RWPE1 (cell line): ENCODE data around the gene CCNL1.

Experiments
- CTCF ChIA-PET: fragments of 350-600 bp; sonication (Branson Sonifier 250); formaldehyde crosslinking; extraction: SDS; loops from one replicate; lab custom pipeline; 2021; lab: Yijun Ruan, JAX
- POLR2A ChIA-PET: fragments of 400-600 bp; formaldehyde crosslinking; extraction: SDS; loops from one replicate; lab custom pipeline; 2020; ENCODE audit warnings: antibody characterized with exemption; ENCODE audit not compliant: low non-redundant PET; lab: Yijun Ruan, JAX
- DNase-seq: peaks from one replicate; pipeline ENCODE4 v3.0.0; 2012; ENCODE audit warnings: low spot score
- H3K27ac ChIP-seq: fragments of 450-650 bp; 2 replicates; pipeline ENCODE4 v1.5.1; 2017
- CTCF ChIP-seq: fragments of 450-650 bp; conservative IDR thresholded peaks from 2 replicates; pipeline ENCODE4 v1.5.1; 2017; ENCODE audit warnings: low read depth, mild to moderate bottlenecking

CCNL1 gene

GRCh38 chr3:157160658-157161424 lies 894 bp upstream of the CCNL1 start:
- ChIA-PET POLR2A (interaction anchor here (0.6 to 3.0 kb wide), 3 partner anchors 14 to 78 kb away, joined by 3 to 76 read pairs (median 5); no protein-coding TSS in a partner anchor), CTCF (interaction anchor here (0.6 to 1.4 kb wide), 3 partner anchors 23 to 1512 kb away, joined by 3 to 5 read pairs (median 4); no protein-coding TSS in a partner anchor)
- no peak for TF ChIP-seq CTCF
- DNase-seq: peak; percentile 78
- H3K27ac ChIP-seq: peak overlapping the region; percentile 99

GRCh38 chr3:157159037-157159761 lies 748 bp downstream of the CCNL1 start:
- peak; percentile 37 for DNase-seq
- POLR2A ChIA-PET: interaction anchor here (3.0 kb wide), 1 partner anchor 16 kb away, joined by 76 read pairs; no protein-coding TSS in a partner anchor
- TF ChIP-seq CTCF: no peak
- H3K27ac ChIP-seq: peak overlapping the region; percentile 99
- CTCF ChIA-PET: interaction anchor here (0.5 kb wide), 1 partner anchor 617 kb away, joined by 4 read pairs; no protein-coding TSS in a partner anchor

GRCh38 chr3:157157836-157158235 lies 2.1 kb downstream of the CCNL1 start:
- no peak for DNase-seq
- ChIA-PET POLR2A (no interaction called here), CTCF (no interaction called here)
- H3K27ac ChIP-seq: no peak overlapping the region
- TF ChIP-seq CTCF: no peak

- no peak for TF ChIP-seq CTCF
- ChIA-PET CTCF (no interaction called here), POLR2A (no interaction called here)
- DNase-seq: no peak
- no peak overlapping the region for H3K27ac ChIP-seq
Measured at GRCh38 chr3:157156837-157157635, 2.9 kb downstream of the CCNL1 start.

- POLR2A ChIA-PET: no interaction called here
- CTCF ChIA-PET: no interaction called here
- TF ChIP-seq CTCF: no peak
- no peak for DNase-seq
- H3K27ac ChIP-seq: no peak overlapping the region
Measured at GRCh38 chr3:157155591-157155990, 4.4 kb downstream of the CCNL1 start.
